Measurements from ENCODE around the gene ALDH1A3. TPM values are rescaled to one million over a fixed set of nuclear protein-coding genes. Genes with fewer than 3 reads are reported as not detected.

ALDH1A3 gene
- total and polyA plus RNA-seq, 2 experiments from 2014 or later: 4.0 to 19.8 TPM

DNA sequence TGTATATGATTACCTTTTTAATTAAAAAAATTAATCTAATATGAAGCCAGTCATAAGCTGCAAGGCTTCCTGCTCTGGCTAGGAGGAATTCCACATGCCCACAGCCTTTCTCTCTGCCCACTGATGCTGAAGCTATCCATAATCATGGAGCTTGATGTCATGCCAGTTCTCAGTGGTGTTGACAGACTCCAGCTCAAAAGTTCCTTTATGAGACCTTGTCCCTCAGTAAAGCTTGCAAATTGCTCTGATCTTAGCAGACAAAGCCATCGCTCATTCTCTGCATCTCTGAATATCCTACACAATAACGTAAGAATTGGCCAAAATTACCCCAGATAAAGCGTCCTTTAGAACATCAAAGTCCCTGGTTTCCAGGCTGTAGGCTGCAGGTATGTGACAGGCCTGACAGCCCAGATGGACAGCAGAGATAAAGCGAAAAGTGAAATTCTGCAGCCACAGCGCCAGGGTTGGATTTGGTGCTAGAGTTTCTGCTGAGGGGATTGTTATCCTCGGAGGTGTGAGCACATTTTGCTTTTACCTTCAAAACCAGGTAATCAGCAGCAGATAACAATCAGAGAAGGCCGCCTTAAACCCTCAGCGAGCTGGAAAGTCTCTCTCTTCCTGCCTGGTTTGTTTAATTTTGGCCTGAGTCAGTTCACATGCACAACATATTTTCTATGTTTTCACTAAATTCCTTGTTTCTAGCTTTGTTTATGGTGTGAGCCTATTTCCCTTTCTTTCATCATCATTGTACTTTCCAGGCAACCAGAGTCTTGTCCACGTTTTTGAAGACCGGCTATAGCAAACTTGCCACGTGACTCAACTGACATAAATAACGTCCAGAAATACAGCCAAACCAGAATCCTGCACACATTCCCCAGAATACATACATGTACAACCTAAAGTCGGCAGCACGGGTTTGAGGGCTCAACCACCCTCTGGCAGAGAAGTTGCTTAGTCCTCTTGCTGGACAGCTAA lies 36.6 kb upstream of the ALDH1A3 start:
- no peak overlapping the region for H3K27ac Mint-ChIP-seq
- no peaks in the 10 kb centered on the region for H3K27me3 Mint-ChIP-seq (ENCODE audit: insufficient read depth, low read depth, poor library complexity)
- Histone ChIP-seq H4K20me1 (replicated peaks; ENCODE audit: insufficient read depth) (0 out of 2 replicates have a peak, but pooled peaks cover 3% of the 10 kb centered on the region), H3K79me2 (replicated peaks; ENCODE audit: insufficient read depth) (no peaks in the 10 kb centered on the region), H3K36me3 (ENCODE audit: insufficient read depth) (no peaks in the 10 kb centered on the region), H3K4me3 (no peak overlapping the region), H2AFZ (0 out of 2 replicates have a peak overlapping the region, but pooled peaks have one; percentile 23), H3K4me1 (ENCODE audit: insufficient read depth) (no peaks in the 10 kb centered on the region), H3K9me2 (ENCODE audit: insufficient read depth) (no peaks in the 10 kb centered on the region), H3F3A (replicated peaks; ENCODE audit: low read depth) (no peaks in the 10 kb centered on the region), H3K27ac (ENCODE audit: low read depth) (no peak overlapping the region), H3K27me3 (ENCODE audit: insufficient read depth) (no peaks in the 10 kb centered on the region), H3K4me2 (no peak overlapping the region)
- H3K9me3 Mint-ChIP-seq: no peaks in the 10 kb centered on the region
- H3K4me3 Mint-ChIP-seq: no peak overlapping the region
- no peaks in the 10 kb centered on the region for H3K4me1 Mint-ChIP-seq
- no peaks in the 10 kb centered on the region for H3K36me3 Mint-ChIP-seq (ENCODE audit: low read depth)
- DNase-seq (ENCODE audit: low spot score) (no peak), ATAC-seq (no peak)
- TF ChIP-seq JUNB (IDR thresholded peaks at IDR 0.05; ENCODE audit: unreplicated experiment) (no peak), ZNF331 (CRISPR knock-in tag; IDR thresholded peaks at IDR 0.05; ENCODE audit: low read depth) (no peak)

DNA sequence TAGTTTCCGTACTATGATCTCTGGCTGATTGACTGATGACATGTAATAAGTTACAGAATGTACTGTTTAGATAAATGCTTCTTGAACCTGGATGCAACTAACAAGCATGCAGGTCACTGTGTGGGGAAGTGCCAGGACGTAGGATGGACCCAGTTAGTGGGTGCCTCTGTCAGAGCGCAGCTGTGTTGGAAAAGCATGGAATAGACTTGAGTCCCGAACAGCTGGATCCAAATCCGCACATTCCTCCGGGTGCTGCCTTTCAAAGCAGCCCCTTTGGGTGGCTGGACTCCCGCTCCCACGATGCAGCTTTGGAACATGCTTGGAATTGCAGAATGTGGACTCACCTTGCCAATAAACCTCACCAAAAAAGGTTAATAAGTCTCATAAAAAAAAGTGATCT lies 35.5 kb upstream of the ALDH1A3 start:
- Mint-ChIP-seq H3K27me3 (ENCODE audit: insufficient read depth, low read depth, poor library complexity) (peaks cover 5% of the 10 kb centered on the region), H3K36me3 (ENCODE audit: low read depth) (no peaks in the 10 kb centered on the region), H3K4me3 (no peak overlapping the region), H3K27ac (no peak overlapping the region), H3K9me3 (no peaks in the 10 kb centered on the region), H3K4me1 (0 out of 3 replicates have a peak, but pooled peaks cover 1% of the 10 kb centered on the region)
- Histone ChIP-seq H2AFZ (peak overlapping the region; percentile 56; the same call in 1 of the 2 replicates), H3K4me3 (no peak overlapping the region), H3K4me2 (no peak overlapping the region), H3K9me2 (ENCODE audit: insufficient read depth) (no peaks in the 10 kb centered on the region), H3K36me3 (ENCODE audit: insufficient read depth) (no peaks in the 10 kb centered on the region), H3K27ac (ENCODE audit: low read depth) (no peak overlapping the region), H3K79me2 (replicated peaks; ENCODE audit: insufficient read depth) (no peaks in the 10 kb centered on the region), H3K4me1 (ENCODE audit: insufficient read depth) (no peaks in the 10 kb centered on the region), H4K20me1 (replicated peaks; ENCODE audit: insufficient read depth) (0 out of 2 replicates have a peak, but pooled peaks cover 3% of the 10 kb centered on the region), H3K27me3 (ENCODE audit: insufficient read depth) (peaks cover 1% of the 10 kb centered on the region; the same call in 1 of the 2 replicates), H3F3A (replicated peaks; ENCODE audit: low read depth) (peaks cover 3% of the 10 kb centered on the region)
- ATAC-seq (no peak), DNase-seq (ENCODE audit: low spot score) (no peak)
- TF ChIP-seq, protein P1, sequence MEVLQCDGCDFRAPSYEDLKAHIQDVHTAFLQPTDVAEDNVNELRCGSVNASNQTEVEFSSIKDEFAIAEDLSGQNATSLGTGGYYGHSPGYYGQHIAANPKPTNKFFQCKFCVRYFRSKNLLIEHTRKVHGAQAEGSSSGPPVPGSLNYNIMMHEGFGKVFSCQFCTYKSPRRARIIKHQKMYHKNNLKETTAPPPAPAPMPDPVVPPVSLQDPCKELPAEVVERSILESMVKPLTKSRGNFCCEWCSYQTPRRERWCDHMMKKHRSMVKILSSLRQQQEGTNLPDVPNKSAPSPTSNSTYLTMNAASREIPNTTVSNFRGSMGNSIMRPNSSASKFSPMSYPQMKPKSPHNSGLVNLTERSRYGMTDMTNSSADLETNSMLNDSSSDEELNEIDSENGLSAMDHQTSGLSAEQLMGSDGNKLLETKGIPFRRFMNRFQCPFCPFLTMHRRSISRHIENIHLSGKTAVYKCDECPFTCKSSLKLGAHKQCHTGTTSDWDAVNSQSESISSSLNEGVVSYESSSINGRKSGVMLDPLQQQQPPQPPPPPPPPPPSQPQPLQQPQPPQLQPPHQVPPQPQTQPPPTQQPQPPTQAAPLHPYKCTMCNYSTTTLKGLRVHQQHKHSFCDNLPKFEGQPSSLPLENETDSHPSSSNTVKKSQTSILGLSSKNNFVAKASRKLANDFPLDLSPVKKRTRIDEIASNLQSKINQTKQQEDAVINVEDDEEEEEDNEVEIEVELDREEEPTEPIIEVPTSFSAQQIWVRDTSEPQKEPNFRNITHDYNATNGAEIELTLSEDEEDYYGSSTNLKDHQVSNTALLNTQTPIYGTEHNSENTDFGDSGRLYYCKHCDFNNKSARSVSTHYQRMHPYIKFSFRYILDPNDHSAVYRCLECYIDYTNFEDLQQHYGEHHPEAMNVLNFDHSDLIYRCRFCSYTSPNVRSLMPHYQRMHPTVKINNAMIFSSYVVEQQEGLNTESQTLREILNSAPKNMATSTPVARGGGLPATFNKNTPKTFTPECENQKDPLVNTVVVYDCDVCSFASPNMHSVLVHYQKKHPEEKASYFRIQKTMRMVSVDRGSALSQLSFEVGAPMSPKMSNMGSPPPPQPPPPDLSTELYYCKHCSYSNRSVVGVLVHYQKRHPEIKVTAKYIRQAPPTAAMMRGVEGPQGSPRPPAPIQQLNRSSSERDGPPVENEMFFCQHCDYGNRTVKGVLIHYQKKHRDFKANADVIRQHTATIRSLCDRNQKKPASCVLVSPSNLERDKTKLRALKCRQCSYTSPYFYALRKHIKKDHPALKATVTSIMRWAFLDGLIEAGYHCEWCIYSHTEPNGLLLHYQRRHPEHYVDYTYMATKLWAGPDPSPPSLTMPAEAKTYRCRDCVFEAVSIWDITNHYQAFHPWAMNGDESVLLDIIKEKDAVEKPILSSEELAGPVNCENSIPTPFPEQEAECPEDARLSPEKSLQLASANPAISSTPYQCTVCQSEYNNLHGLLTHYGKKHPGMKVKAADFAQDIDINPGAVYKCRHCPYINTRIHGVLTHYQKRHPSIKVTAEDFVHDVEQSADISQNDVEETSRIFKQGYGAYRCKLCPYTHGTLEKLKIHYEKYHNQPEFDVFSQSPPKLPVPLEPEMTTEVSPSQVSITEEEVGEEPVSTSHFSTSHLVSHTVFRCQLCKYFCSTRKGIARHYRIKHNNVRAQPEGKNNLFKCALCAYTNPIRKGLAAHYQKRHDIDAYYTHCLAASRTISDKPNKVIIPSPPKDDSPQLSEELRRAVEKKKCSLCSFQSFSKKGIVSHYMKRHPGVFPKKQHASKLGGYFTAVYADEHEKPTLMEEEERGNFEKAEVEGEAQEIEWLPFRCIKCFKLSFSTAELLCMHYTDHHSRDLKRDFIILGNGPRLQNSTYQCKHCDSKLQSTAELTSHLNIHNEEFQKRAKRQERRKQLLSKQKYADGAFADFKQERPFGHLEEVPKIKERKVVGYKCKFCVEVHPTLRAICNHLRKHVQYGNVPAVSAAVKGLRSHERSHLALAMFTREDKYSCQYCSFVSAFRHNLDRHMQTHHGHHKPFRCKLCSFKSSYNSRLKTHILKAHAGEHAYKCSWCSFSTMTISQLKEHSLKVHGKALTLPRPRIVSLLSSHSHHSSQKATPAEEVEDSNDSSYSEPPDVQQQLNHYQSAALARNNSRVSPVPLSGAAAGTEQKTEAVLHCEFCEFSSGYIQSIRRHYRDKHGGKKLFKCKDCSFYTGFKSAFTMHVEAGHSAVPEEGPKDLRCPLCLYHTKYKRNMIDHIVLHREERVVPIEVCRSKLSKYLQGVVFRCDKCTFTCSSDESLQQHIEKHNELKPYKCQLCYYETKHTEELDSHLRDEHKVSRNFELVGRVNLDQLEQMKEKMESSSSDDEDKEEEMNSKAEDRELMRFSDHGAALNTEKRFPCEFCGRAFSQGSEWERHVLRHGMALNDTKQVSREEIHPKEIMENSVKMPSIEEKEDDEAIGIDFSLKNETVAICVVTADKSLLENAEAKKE (CRISPR knock-in tag; IDR thresholded peaks at IDR 0.05): no peak
- TF ChIP-seq NANOG (IDR thresholded peaks at IDR 0.05; ENCODE audit: borderline replicate concordance): no peak
- TF ChIP-seq, protein P2, sequence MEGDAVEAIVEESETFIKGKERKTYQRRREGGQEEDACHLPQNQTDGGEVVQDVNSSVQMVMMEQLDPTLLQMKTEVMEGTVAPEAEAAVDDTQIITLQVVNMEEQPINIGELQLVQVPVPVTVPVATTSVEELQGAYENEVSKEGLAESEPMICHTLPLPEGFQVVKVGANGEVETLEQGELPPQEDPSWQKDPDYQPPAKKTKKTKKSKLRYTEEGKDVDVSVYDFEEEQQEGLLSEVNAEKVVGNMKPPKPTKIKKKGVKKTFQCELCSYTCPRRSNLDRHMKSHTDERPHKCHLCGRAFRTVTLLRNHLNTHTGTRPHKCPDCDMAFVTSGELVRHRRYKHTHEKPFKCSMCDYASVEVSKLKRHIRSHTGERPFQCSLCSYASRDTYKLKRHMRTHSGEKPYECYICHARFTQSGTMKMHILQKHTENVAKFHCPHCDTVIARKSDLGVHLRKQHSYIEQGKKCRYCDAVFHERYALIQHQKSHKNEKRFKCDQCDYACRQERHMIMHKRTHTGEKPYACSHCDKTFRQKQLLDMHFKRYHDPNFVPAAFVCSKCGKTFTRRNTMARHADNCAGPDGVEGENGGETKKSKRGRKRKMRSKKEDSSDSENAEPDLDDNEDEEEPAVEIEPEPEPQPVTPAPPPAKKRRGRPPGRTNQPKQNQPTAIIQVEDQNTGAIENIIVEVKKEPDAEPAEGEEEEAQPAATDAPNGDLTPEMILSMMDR (conservative IDR thresholded peaks at IDR 0.05; ENCODE audit: low read depth in 2 of 2): no peak
